ENCODE results near the gene BBOF1. TPM values are rescaled to one million over a fixed set of nuclear protein-coding genes. Genes with fewer than 3 reads are reported as not detected.
"Not testable (repeated sequence)": the region's sequence is repeated elsewhere in the genome, so short reads cannot be mapped to it uniquely, and the experiment has no call there.

Gene BBOF1
- total and polyA plus RNA-seq, 9 of the 15 experiments (the other 6 are each of a cell fraction or from before 2014, with no cell fraction given), result 1.3 to 4.9 (median 4.2) TPM

GRCh38 chr14:74111395-74112216 lies 92.5 kb downstream of the BBOF1 start (continued):
- TF ChIP-seq CTCF (IDR thresholded peaks at IDR 0.05 in 2 of 3, conservative IDR thresholded peaks at IDR 0.05 in 1 of 3; ENCODE audit: insufficient read depth in 2 of 3, low read depth in 1 of 3, low read length in 3 of 3), result peak in 2 of 3 experiments; percentile 39 to 70; a peak in 3 of 6 replicates
- TF ChIP-seq, protein P1, sequence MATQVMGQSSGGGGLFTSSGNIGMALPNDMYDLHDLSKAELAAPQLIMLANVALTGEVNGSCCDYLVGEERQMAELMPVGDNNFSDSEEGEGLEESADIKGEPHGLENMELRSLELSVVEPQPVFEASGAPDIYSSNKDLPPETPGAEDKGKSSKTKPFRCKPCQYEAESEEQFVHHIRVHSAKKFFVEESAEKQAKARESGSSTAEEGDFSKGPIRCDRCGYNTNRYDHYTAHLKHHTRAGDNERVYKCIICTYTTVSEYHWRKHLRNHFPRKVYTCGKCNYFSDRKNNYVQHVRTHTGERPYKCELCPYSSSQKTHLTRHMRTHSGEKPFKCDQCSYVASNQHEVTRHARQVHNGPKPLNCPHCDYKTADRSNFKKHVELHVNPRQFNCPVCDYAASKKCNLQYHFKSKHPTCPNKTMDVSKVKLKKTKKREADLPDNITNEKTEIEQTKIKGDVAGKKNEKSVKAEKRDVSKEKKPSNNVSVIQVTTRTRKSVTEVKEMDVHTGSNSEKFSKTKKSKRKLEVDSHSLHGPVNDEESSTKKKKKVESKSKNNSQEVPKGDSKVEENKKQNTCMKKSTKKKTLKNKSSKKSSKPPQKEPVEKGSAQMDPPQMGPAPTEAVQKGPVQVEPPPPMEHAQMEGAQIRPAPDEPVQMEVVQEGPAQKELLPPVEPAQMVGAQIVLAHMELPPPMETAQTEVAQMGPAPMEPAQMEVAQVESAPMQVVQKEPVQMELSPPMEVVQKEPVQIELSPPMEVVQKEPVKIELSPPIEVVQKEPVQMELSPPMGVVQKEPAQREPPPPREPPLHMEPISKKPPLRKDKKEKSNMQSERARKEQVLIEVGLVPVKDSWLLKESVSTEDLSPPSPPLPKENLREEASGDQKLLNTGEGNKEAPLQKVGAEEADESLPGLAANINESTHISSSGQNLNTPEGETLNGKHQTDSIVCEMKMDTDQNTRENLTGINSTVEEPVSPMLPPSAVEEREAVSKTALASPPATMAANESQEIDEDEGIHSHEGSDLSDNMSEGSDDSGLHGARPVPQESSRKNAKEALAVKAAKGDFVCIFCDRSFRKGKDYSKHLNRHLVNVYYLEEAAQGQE (IDR thresholded peaks at IDR 0.05; ENCODE audit: borderline replicate concordance), result peak; percentile 48; the same call in 1 of the 2 replicates
- TF ChIP-seq, protein P1 (CRISPR knock-in tag; IDR thresholded peaks at IDR 0.05; ENCODE audit: low read depth), result not testable (repeated sequence)

Small RNA genes lying within 50 kb of the gene (small RNA-seq; reads per million reads assigned to genes)
- gene AC005480.2, result not detected

Other genes starting within 250 kb of the BBOF1 start
Only the 7 nearest of the 8 such genes appear.
- 5.2 and 7.4 TPM in 2 replicates for gene PTGR2, start 167.5 kb upstream of the BBOF1 start, total RNA-seq (2014; rRNA removed)
- gene PTGR2, start 167.5 kb upstream of the BBOF1 start, total RNA-seq (2014; rRNA removed; fragmentation: Illumina TruSeq; extraction: Trizol), result 11.0 and 11.1 TPM in 2 replicates
- gene PTGR2, start 167.5 kb upstream of the BBOF1 start, total RNA-seq (2015; rRNA removed; fragmentation: Illumina TruSeq; extraction: Trizol), result 8.6 and 9.6 TPM in 2 replicates
- gene PTGR2, start 167.5 kb upstream of the BBOF1 start, total RNA-seq (2021), result 8.8 and 9.4 TPM in 2 replicates
- gene PTGR2, start 167.5 kb upstream of the BBOF1 start, polyA plus RNA-seq (2011; rRNA removed), result 15.9 and 23.0 TPM in 2 replicates
- gene PTGR2, start 167.5 kb upstream of the BBOF1 start, polyA plus RNA-seq (2014; fragmentation: Illumina TruSeq; extraction: Trizol), result 16.8 and 17.5 TPM in 2 replicates
- gene PTGR2, start 167.5 kb upstream of the BBOF1 start, polyA plus RNA-seq (2014; fragmentation: Nextera tagmentation; extraction: Ambion mirVana), result 10 to 100 TPM; 13.0 to 20.1 TPM
- gene PTGR2, start 167.5 kb upstream of the BBOF1 start, polyA plus RNA-seq (2014; rRNA removed), result 12.2 and 13.0 TPM in 2 replicates
- gene ZNF410, start 132.5 kb upstream of the BBOF1 start, total RNA-seq (2014; rRNA removed), result 25.9 and 26.2 TPM in 2 replicates
- 42.0 and 46.1 TPM in 2 replicates for gene ZNF410, start 132.5 kb upstream of the BBOF1 start, total RNA-seq (2014; rRNA removed; fragmentation: Illumina TruSeq; extraction: Trizol)
- 35.9 and 38.7 TPM in 2 replicates for gene ZNF410, start 132.5 kb upstream of the BBOF1 start, total RNA-seq (2015; rRNA removed; fragmentation: Illumina TruSeq; extraction: Trizol)
- gene ZNF410, start 132.5 kb upstream of the BBOF1 start, total RNA-seq (2021), result 28.2 and 30.0 TPM in 2 replicates
- gene ZNF410, start 132.5 kb upstream of the BBOF1 start, polyA plus RNA-seq (2011; rRNA removed), result 30.1 and 44.4 TPM in 2 replicates
- gene ZNF410, start 132.5 kb upstream of the BBOF1 start, polyA plus RNA-seq (2014; fragmentation: Illumina TruSeq; extraction: Trizol), result 35.3 and 36.9 TPM in 2 replicates
- gene ZNF410, start 132.5 kb upstream of the BBOF1 start, polyA plus RNA-seq (2014; fragmentation: Nextera tagmentation; extraction: Ambion mirVana), result 10 to 100 TPM; 48.6 to 64.8 TPM
- 20.5 and 29.1 TPM in 2 replicates for gene ZNF410, start 132.5 kb upstream of the BBOF1 start, polyA plus RNA-seq (2014; rRNA removed)
- gene FAM161B, start 69.3 kb upstream of the BBOF1 start, total RNA-seq (2014; rRNA removed), result 0.86 and 1.2 TPM in 2 replicates
- 0.84 and 0.93 TPM in 2 replicates for gene FAM161B, start 69.3 kb upstream of the BBOF1 start, total RNA-seq (2014; rRNA removed; fragmentation: Illumina TruSeq; extraction: Trizol)
- 1.3 and 1.4 TPM in 2 replicates for gene FAM161B, start 69.3 kb upstream of the BBOF1 start, total RNA-seq (2015; rRNA removed; fragmentation: Illumina TruSeq; extraction: Trizol)
- gene FAM161B, start 69.3 kb upstream of the BBOF1 start, total RNA-seq (2021), result 0.75 and 0.83 TPM in 2 replicates
- 0.77 and 0.89 TPM in 2 replicates for gene FAM161B, start 69.3 kb upstream of the BBOF1 start, polyA plus RNA-seq (2011; rRNA removed)
- gene FAM161B, start 69.3 kb upstream of the BBOF1 start, polyA plus RNA-seq (2014; fragmentation: Illumina TruSeq; extraction: Trizol), result 1.1 and 1.2 TPM in 2 replicates
- gene FAM161B, start 69.3 kb upstream of the BBOF1 start, polyA plus RNA-seq (2014; fragmentation: Nextera tagmentation; extraction: Ambion mirVana), result under 1 TPM; 0.15 to 0.24 TPM
- gene FAM161B, start 69.3 kb upstream of the BBOF1 start, polyA plus RNA-seq (2014; rRNA removed), result 0.80 and 0.93 TPM in 2 replicates
- 11.2 and 12.2 TPM in 2 replicates for gene COQ6, start 69.0 kb upstream of the BBOF1 start, total RNA-seq (2014; rRNA removed)
- 11.3 and 11.6 TPM in 2 replicates for gene COQ6, start 69.0 kb upstream of the BBOF1 start, total RNA-seq (2014; rRNA removed; fragmentation: Illumina TruSeq; extraction: Trizol)
- gene COQ6, start 69.0 kb upstream of the BBOF1 start, total RNA-seq (2015; rRNA removed; fragmentation: Illumina TruSeq; extraction: Trizol), result 9.8 and 10.2 TPM in 2 replicates
- 11.7 and 12.9 TPM in 2 replicates for gene COQ6, start 69.0 kb upstream of the BBOF1 start, total RNA-seq (2021)
- 29.0 and 29.1 TPM in 2 replicates for gene COQ6, start 69.0 kb upstream of the BBOF1 start, polyA plus RNA-seq (2011; rRNA removed)
- gene COQ6, start 69.0 kb upstream of the BBOF1 start, polyA plus RNA-seq (2014; fragmentation: Illumina TruSeq; extraction: Trizol), result 11.8 and 12.9 TPM in 2 replicates
- 1 to 10 TPM; 4.3 to 7.0 TPM for gene COQ6, start 69.0 kb upstream of the BBOF1 start, polyA plus RNA-seq (2014; fragmentation: Nextera tagmentation; extraction: Ambion mirVana)
- gene COQ6, start 69.0 kb upstream of the BBOF1 start, polyA plus RNA-seq (2014; rRNA removed), result 13.8 and 18.3 TPM in 2 replicates
- gene ENTPD5, start 61 bp upstream of the BBOF1 start, total RNA-seq (2014; rRNA removed), result 6.4 and 9.1 TPM in 2 replicates
- 10.3 and 11.8 TPM in 2 replicates for gene ENTPD5, start 61 bp upstream of the BBOF1 start, total RNA-seq (2014; rRNA removed; fragmentation: Illumina TruSeq; extraction: Trizol)
- gene ENTPD5, start 61 bp upstream of the BBOF1 start, total RNA-seq (2015; rRNA removed; fragmentation: Illumina TruSeq; extraction: Trizol), result 9.4 and 11.3 TPM in 2 replicates
- gene ENTPD5, start 61 bp upstream of the BBOF1 start, total RNA-seq (2021), result 10.3 and 10.6 TPM in 2 replicates
- gene ENTPD5, start 61 bp upstream of the BBOF1 start, polyA plus RNA-seq (2011; rRNA removed), result 15.3 and 15.8 TPM in 2 replicates
- gene ENTPD5, start 61 bp upstream of the BBOF1 start, polyA plus RNA-seq (2014; fragmentation: Illumina TruSeq; extraction: Trizol), result 9.5 and 12.3 TPM in 2 replicates
- 1 to 10 TPM; 2.7 to 5.4 TPM for gene ENTPD5, start 61 bp upstream of the BBOF1 start, polyA plus RNA-seq (2014; fragmentation: Nextera tagmentation; extraction: Ambion mirVana)
- 9.0 and 9.4 TPM in 2 replicates for gene ENTPD5, start 61 bp upstream of the BBOF1 start, polyA plus RNA-seq (2014; rRNA removed)
- 4.1 and 4.8 TPM in 2 replicates for gene ALDH6A1, start 65.1 kb downstream of the BBOF1 start, total RNA-seq (2014; rRNA removed)
- 4.6 and 5.3 TPM in 2 replicates for gene ALDH6A1, start 65.1 kb downstream of the BBOF1 start, total RNA-seq (2014; rRNA removed; fragmentation: Illumina TruSeq; extraction: Trizol)
- gene ALDH6A1, start 65.1 kb downstream of the BBOF1 start, total RNA-seq (2015; rRNA removed; fragmentation: Illumina TruSeq; extraction: Trizol), result 3.5 and 4.1 TPM in 2 replicates
- 6.0 and 6.1 TPM in 2 replicates for gene ALDH6A1, start 65.1 kb downstream of the BBOF1 start, total RNA-seq (2021)
- gene ALDH6A1, start 65.1 kb downstream of the BBOF1 start, polyA plus RNA-seq (2011; rRNA removed), result 11.5 and 13.5 TPM in 2 replicates
- 3.8 and 5.1 TPM in 2 replicates for gene ALDH6A1, start 65.1 kb downstream of the BBOF1 start, polyA plus RNA-seq (2014; fragmentation: Illumina TruSeq; extraction: Trizol)
- 1 to 10 TPM; 3.1 to 4.5 TPM for gene ALDH6A1, start 65.1 kb downstream of the BBOF1 start, polyA plus RNA-seq (2014; fragmentation: Nextera tagmentation; extraction: Ambion mirVana)
- 3.6 and 3.9 TPM in 2 replicates for gene ALDH6A1, start 65.1 kb downstream of the BBOF1 start, polyA plus RNA-seq (2014; rRNA removed)
- gene LIN52, start 65.6 kb downstream of the BBOF1 start, total RNA-seq (2014; rRNA removed), result 4.6 and 6.0 TPM in 2 replicates
- gene LIN52, start 65.6 kb downstream of the BBOF1 start, total RNA-seq (2014; rRNA removed; fragmentation: Illumina TruSeq; extraction: Trizol), result 9.2 and 9.8 TPM in 2 replicates
- 8.2 and 9.0 TPM in 2 replicates for gene LIN52, start 65.6 kb downstream of the BBOF1 start, total RNA-seq (2015; rRNA removed; fragmentation: Illumina TruSeq; extraction: Trizol)
- 4.9 and 5.5 TPM in 2 replicates for gene LIN52, start 65.6 kb downstream of the BBOF1 start, total RNA-seq (2021)
- gene LIN52, start 65.6 kb downstream of the BBOF1 start, polyA plus RNA-seq (2011; rRNA removed), result 8.3 and 9.9 TPM in 2 replicates
- 9.3 and 10.5 TPM in 2 replicates for gene LIN52, start 65.6 kb downstream of the BBOF1 start, polyA plus RNA-seq (2014; fragmentation: Illumina TruSeq; extraction: Trizol)
- gene LIN52, start 65.6 kb downstream of the BBOF1 start, polyA plus RNA-seq (2014; fragmentation: Nextera tagmentation; extraction: Ambion mirVana), result 10 to 100 TPM in 1 of 2 experiments, 1 to 10 TPM in 1; 7.3 to 11.8 TPM
- gene LIN52, start 65.6 kb downstream of the BBOF1 start, polyA plus RNA-seq (2014; rRNA removed), result 8.3 and 9.8 TPM in 2 replicates

All from K562 (cell line).